HG02852 (cell line): ENCODE measurements around the gene XRCC5.
"Not testable (repeated sequence)": the region's sequence is repeated elsewhere in the genome, so short reads cannot be mapped to it uniquely, and the experiment has no call there.

Experiments
- ATAC-seq: cut with Tn5 transposase; IDR thresholded peaks from one replicate; pipeline ENCODE4 v1.9.1; 2021; ENCODE audit warnings: mild to moderate bottlenecking, moderate library complexity; ENCODE audit not compliant: unreplicated experiment

The XRCC5 gene

GRCh38 chr2:216192931-216193330 lies 83.8 kb downstream of the XRCC5 start:
- ATAC-seq, result no peak

- ATAC-seq, result no peak
These were observed 84.9 kb downstream of the XRCC5 start for GRCh38 chr2:216194013-216194412.

DNA sequence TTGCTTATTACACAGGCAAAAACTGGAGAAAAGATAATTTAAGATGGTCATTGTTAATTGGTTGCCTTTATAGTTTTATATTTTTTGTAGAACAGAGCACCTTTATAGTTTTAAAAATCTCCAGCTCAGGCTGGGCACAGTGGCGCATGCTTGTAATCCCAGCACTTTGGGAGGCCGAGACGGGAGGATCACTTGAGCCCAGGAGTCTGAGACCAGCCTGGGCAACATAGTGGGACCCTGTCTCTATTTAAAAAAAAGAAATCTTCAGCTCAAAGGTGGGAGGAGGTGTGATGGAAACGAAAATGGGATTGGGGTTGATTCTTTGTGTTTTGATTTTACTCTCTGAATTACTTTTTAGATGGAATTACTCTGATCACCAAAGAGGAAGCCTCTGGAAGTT lies 85.4 kb downstream of the XRCC5 start:
- no peak for ATAC-seq

DNA sequence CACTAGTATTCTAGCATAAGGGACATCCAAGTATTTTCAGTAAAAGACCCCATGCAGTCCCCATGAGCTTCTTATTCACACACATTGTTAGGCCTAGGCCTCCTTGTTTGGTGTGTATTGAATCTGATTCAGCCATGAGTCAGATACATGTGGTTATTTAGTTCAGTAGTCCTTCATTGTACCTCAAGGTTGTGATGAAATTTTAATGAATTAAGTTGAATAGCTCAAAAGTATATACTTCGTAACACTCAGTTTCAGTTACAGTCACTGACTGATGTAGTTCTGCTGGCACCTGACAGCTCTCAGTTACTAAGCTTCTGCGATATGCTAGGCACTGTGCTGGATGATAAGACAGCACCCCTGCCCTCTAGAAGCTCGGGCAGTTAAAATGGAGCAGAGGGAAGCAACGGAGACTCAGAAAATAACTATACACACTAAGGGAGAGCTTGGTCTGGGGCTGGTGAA lies 86.4 kb downstream of the XRCC5 start:
- ATAC-seq, result no peak

- ATAC-seq, result no peak
These were observed 92.7 kb downstream of the XRCC5 start for GRCh38 chr2:216201692-216202306.

- no peak for ATAC-seq
These were observed 93.6 kb downstream of the XRCC5 start for GRCh38 chr2:216202626-216203250.

- peak; percentile 3 for ATAC-seq
These were observed 96.3 kb downstream of the XRCC5 start for GRCh38 chr2:216205486-216205885.

- ATAC-seq, result peak; percentile 75
These were observed 97.0 kb downstream of the XRCC5 start for GRCh38 chr2:216206041-216206703.

DNA sequence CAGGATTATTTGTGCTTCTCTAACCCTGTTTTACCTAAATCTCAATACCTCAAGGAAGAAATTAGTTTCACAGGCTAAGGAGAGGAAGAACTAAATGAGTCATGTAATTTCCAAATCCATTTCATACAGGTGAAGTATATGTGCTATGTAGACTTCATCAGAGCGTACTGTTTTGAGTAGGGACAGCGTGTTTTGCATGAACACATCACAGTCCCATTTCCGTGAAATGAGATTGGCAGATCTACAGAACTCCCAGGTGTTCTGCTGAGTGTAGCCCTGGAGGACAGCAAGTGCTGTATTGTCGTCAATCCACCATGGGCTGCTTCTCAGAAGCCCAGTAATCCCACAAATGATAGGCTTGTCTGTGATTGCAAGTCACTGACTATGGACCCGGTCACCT lies 97.7 kb downstream of the XRCC5 start:
- peak; percentile 53 for ATAC-seq

DNA sequence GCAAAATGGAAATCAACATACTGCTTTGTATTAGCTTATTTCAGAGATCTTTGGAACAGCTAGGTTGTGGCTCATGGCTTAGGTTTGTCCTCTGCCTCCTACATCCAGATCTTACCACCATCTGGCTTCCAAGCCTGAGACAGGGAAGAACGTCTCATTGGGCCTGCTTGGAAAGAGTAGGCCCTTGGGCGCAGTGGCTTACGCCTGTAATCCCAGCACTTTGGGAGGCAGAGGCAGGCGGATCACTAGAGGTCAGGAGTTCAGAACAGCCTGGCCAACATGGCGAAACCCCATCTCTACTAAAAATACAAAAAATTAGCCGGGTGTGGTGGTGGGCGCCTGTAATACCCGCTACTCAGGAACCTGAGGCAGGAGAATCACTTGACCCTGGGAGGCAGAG lies 99.5 kb downstream of the XRCC5 start:
- ATAC-seq, result not testable (repeated sequence)

GRCh38 chr2:216210701-216211540 lies 101.8 kb downstream of the XRCC5 start:
- ATAC-seq, result no peak

- ATAC-seq, result no peak
These were observed 102.5 kb downstream of the XRCC5 start for GRCh38 chr2:216211614-216212145.

DNA sequence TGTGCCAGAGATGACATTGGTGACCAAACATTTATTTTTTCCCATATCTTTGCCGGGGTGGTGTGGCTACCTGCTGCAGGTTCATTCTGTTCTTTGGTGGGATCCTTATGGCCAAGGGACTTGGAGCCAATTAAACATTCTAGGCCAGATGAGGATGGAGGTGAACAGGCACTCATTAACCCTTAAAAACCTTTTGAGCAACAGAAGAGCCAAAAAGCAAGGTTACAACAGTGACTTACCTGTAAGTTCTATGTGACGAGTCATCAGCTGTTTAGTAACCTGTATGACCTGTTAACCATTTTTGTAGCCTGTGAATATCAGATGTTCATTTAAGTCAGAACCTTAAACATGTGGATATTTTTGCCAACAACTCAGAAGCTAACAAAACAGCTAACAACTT lies 105.6 kb downstream of the XRCC5 start:
- no peak for ATAC-seq

- ATAC-seq, result no peak
These were observed 106.7 kb downstream of the XRCC5 start for GRCh38 chr2:216215658-216216390.

DNA sequence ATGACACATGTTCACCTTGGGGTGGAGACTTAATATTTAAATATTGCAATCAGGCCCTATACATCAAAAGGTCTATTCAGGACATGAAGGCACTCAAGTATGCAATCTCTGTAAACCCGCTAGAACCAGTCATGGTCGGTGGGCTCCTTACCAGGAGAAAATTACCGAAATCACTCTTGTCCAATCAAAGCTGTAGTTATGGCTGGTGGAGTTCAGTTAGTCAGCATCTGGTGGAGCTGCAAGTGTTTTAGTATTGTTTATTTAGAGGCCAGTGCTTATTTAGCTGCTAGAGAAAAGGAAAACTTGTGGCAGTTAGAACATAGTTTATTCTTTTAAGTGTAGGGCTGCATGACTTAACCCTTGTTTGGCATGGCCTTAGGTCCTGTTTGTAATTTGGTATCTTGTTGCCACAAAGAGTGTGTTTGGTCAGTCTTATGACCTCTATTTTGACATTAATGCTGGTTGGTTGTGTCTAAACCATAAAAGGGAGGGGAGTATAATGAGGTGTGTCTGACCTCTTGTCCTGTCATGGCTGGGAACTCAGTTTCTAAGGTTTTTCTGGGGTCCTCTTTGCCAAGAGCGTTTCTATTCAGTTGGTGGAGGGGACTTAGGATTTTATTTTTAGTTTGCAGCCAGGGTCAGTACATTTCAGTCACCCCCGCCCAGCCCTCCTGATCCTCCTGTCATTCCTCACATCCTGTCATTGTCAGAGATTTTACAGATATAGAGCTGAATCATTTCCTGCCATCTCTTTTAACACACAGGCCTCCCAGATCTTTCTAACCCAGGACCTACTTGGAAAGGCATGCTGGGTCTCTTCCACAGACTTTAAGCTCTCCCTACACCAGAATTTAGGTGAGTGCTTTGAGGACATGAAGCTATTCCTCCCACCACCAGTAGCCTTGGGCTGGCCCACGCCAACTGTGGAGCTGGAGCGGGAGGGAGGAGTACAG lies 108.1 kb downstream of the XRCC5 start:
- ATAC-seq, result no peak

- peak; percentile 48 for ATAC-seq
These were observed 108.7 kb downstream of the XRCC5 start for GRCh38 chr2:216217904-216218260.

GRCh38 chr2:216219861-216220260 lies 110.7 kb downstream of the XRCC5 start:
- ATAC-seq, result no peak

DNA sequence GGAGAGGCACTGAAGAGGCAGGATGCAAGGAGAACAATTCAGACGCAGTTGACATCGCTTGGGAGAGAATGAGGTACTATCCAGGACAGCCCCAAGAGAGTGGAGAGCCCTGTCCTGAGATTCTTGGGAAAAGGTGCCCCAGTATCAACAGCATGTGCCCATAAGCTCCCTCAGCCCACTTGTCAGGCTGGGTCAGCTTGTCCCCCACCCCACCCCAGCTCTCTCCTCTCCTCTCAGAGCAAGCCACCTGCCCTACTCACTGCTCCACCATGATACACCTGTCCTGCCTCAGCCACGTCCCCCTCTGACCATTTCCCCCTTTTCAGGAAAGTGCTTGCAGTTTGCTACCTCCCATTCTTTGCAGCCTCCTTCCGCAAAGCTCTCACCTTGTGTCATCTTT lies 111.8 kb downstream of the XRCC5 start:
- no peak for ATAC-seq

GRCh38 chr2:216221811-216222210 lies 112.7 kb downstream of the XRCC5 start:
- no peak for ATAC-seq
